ENCODE data around the gene CYP26C1. TPM values are rescaled to one million over a fixed set of nuclear protein-coding genes. Genes with fewer than 3 reads are reported as not detected.

The CYP26C1 gene
- total RNA-seq, 3 donors from 2014 or later = 0.09 to 0.14 TPM; not detected in 1

DNA sequence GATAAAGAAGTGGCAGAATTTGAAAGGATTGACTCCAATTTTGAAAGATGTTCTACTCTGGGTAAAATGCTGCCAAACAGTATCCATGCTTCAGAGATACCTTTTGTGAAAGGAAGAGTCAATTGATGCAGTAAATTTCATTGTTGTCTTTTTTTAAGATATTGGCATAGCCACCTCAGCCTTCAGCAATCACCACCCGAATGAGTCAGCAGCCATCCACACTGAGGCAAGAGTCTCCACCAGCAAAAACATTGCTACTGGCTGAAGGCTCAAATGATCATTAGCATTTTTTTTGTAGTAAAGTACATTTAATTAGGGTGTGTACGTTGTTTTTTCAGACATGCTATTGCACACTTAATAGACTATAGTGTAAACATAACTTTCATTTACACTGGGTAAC lies 31.7 kb upstream of the CYP26C1 start:
- DNase-seq (no peak), ATAC-seq (no peak)
- TF ChIP-seq, protein P1, sequence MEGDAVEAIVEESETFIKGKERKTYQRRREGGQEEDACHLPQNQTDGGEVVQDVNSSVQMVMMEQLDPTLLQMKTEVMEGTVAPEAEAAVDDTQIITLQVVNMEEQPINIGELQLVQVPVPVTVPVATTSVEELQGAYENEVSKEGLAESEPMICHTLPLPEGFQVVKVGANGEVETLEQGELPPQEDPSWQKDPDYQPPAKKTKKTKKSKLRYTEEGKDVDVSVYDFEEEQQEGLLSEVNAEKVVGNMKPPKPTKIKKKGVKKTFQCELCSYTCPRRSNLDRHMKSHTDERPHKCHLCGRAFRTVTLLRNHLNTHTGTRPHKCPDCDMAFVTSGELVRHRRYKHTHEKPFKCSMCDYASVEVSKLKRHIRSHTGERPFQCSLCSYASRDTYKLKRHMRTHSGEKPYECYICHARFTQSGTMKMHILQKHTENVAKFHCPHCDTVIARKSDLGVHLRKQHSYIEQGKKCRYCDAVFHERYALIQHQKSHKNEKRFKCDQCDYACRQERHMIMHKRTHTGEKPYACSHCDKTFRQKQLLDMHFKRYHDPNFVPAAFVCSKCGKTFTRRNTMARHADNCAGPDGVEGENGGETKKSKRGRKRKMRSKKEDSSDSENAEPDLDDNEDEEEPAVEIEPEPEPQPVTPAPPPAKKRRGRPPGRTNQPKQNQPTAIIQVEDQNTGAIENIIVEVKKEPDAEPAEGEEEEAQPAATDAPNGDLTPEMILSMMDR (IDR thresholded peaks at IDR 0.05) = no peak
- Histone ChIP-seq H3K9me3 (no peaks in the 10 kb centered on the region), H3K36me3 (ENCODE audit: low read depth) (no peaks in the 10 kb centered on the region), H3K4me1 (ENCODE audit: low read depth) (peaks cover 11% of the 10 kb centered on the region), H3K4me3 (no peak overlapping the region)
- intact Hi-C loops (cut with DNase I, micrococcal nuclease) = no loop called here

DNA sequence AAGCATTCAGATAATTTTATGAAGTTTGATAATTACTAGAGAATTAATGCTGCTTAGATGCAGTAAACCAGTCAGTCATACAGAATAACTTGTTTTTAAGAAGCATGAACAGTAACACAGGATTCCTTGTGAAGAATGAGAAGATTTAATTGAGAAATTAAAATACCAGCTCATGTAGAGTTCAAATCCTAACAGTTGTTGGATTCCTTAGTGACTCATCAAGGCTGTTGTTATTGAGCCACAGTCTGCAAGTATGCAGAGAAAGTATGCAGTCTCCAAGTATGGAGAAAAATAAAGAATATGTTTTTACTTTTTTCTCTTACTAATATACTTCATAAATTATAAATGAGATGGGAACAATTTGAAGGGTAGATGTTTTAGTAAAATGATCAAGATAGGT lies 30.2 kb upstream of the CYP26C1 start:
- ATAC-seq = no peak

DNA sequence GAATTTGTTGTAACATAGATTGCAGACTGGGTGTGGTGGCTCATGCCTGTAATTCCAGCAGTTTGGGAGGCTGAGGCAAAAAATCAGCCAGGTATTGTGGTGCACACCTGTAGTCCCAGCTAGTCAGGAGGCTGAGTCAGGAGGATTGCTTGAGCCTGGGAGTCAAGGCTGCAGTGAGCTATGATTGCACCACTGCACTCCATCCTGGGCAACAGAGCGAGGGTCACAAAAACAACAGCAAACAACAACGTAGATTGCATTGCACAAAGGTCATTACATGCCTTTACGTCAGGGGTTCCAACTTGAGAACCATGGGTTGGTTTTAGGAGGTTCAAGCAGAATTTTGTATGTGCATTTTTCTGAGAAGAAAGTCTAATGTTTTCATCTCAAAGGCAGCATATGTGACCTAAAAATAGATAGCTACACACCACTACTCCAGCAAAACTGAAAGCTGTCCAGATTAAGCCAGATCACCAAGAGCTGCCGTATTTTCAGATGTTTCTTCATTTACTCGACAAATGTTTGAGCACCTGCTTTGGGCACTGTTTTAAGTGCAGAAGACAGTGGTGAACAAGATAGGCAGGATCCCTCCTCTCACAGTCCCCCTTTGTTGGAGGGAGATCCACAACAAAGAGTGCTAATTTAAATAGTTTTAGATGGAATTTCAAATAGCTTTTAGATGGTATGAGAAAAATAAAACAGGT lies 28.3 kb upstream of the CYP26C1 start:
- ATAC-seq (peak; percentile 34), DNase-seq (no peak)
- peaks cover 19% of the 10 kb centered on the region for H3K4me1 ChIP-seq (ENCODE audit: low read depth)
- no peak overlapping the region for H3K4me3 ChIP-seq
- TF ChIP-seq, protein P1 (IDR thresholded peaks at IDR 0.05) = no peak
- no peaks in the 10 kb centered on the region for H3K36me3 ChIP-seq (ENCODE audit: low read depth)
- intact Hi-C loops (cut with DNase I, micrococcal nuclease) = no loop called here
- no peaks in the 10 kb centered on the region for H3K9me3 ChIP-seq

More for the DNA sequence above, 30.2 kb upstream of the CYP26C1 start:
- DNase-seq = no peak
- intact Hi-C loops (cut with DNase I, micrococcal nuclease) = no loop called here
- Histone ChIP-seq H3K4me3 (no peak overlapping the region), H3K4me1 (ENCODE audit: low read depth) (peaks cover 13% of the 10 kb centered on the region), H3K36me3 (ENCODE audit: low read depth) (no peaks in the 10 kb centered on the region), H3K9me3 (no peaks in the 10 kb centered on the region)
- TF ChIP-seq, protein P1 (IDR thresholded peaks at IDR 0.05) = no peak

DNA sequence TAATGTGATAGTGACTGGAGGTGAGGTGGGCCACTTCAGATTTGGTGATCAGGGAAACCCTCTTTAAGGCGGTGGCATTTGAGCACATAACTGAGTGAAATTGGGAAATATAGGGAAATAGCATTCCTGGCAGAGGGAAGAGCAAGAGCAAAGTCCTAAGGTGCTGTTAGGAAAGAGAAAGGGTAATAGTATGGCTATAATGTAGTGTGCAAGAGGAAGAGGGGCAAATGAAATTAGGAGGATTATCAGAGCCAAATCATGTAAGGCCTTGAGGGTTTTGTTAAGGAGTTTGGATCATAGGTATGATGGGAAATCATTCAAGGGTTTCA lies 27.8 kb upstream of the CYP26C1 start:
- Histone ChIP-seq H3K9me3 (no peaks in the 10 kb centered on the region), H3K4me1 (ENCODE audit: low read depth) (peaks cover 19% of the 10 kb centered on the region), H3K36me3 (ENCODE audit: low read depth) (no peaks in the 10 kb centered on the region), H3K4me3 (no peak overlapping the region)
- TF ChIP-seq, protein P1 (IDR thresholded peaks at IDR 0.05) = no peak
- ATAC-seq (peak; percentile 81), DNase-seq (no peak)
- intact Hi-C loops (cut with DNase I, micrococcal nuclease) = no loop called here

DNA sequence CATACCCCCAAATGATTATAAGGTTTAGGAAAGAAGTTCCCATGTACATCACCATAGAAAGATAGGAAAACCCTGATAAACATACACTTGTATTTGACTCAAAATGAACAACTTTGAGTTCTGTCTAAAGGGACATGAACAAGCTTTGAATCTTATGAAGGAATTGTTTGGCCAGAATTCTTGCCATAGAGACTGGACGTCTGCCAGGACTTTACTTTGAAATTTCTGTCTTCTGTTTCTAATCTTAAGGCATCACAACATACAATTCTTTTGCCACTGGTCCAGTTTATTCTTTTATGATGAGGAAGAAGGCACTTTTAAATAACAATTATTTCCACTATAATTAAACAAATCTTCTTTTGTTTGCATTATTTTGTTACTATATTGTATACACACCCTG lies 26.2 kb upstream of the CYP26C1 start:
- TF ChIP-seq, protein P1 (IDR thresholded peaks at IDR 0.05) = no peak
- Histone ChIP-seq H3K4me1 (ENCODE audit: low read depth) (peaks cover 19% of the 10 kb centered on the region), H3K4me3 (no peak overlapping the region)

DNA sequence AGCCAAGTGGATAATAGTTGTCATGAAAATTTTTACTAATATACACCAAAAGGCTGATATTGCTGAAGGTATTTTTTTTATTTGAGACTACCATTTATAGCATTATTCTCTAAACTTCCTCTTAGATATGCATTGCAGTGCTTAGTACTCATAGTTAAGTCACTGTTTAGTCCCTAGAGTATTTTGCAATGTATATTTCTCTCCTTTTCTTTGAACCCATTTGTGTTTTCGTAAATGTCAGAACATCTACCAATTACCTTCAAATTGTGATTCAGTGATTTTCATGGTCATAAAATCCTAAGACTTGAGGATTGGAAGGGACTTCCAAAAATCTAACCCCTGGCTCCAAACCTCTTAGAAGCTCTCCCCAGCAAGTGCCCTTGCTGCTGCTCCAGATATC lies 21.5 kb upstream of the CYP26C1 start:
- Histone ChIP-seq H3K4me1 (ENCODE audit: low read depth) (peaks cover 9% of the 10 kb centered on the region), H3K36me3 (ENCODE audit: low read depth) (no peaks in the 10 kb centered on the region), H3K9me3 (no peaks in the 10 kb centered on the region), H3K4me3 (no peak overlapping the region)
- intact Hi-C loops (cut with DNase I, micrococcal nuclease) = no loop called here
- TF ChIP-seq, protein P1 (IDR thresholded peaks at IDR 0.05) = no peak
- ATAC-seq (no peak), DNase-seq (no peak)

More for the DNA sequence above, 26.2 kb upstream of the CYP26C1 start:
- H3K9me3 ChIP-seq = no peaks in the 10 kb centered on the region
- H3K36me3 ChIP-seq (ENCODE audit: low read depth) = no peaks in the 10 kb centered on the region
- intact Hi-C loops (cut with DNase I, micrococcal nuclease) = no loop called here
- DNase-seq (no peak), ATAC-seq (no peak)

Data from mucosa of descending colon (tissue), 3 donors.